NOMO-1 (cell line): Measurements from ENCODE around the gene SEZ6.

Experiments
- DNase-seq, 2 experiments: peaks; one replicate each; lab custom pipeline; 2025; ENCODE audit not compliant: unreplicated experiment in 2 of 2; lab: John Stamatoyannopoulos, UW

SEZ6 gene

GRCh38 chr17:28978356-28978964 is 27.4 kb downstream of the SEZ6 start:
- DNase-seq: no peak

GRCh38 chr17:28977659-28978355 is 28.0 kb downstream of the SEZ6 start:
- no peak for DNase-seq

- DNase-seq: no peak
These were observed 30.2 kb downstream of the SEZ6 start for GRCh38 chr17:28975646-28976045.

- no peak for DNase-seq
These were observed 30.8 kb downstream of the SEZ6 start for GRCh38 chr17:28975031-28975430.

- DNase-seq: no peak
These were observed 31.4 kb downstream of the SEZ6 start for GRCh38 chr17:28974451-28974850.

GRCh38 chr17:28973425-28973824 is 32.4 kb downstream of the SEZ6 start:
- no peak for DNase-seq

GRCh38 chr17:28972437-28972836 is 33.4 kb downstream of the SEZ6 start:
- no peak for DNase-seq

- no peak for DNase-seq
These were observed 35.0 kb downstream of the SEZ6 start for GRCh38 chr17:28970879-28971278.

GRCh38 chr17:28969706-28970393 is 36.0 kb downstream of the SEZ6 start:
- no peak for DNase-seq

- no peak for DNase-seq
These were observed 36.9 kb downstream of the SEZ6 start for GRCh38 chr17:28968914-28969295.

- no peak for DNase-seq
These were observed 37.5 kb downstream of the SEZ6 start for GRCh38 chr17:28968231-28968913.

- peak; percentile 58 to 64 for DNase-seq
These were observed 38.4 kb downstream of the SEZ6 start for GRCh38 chr17:28967221-28968135.

GRCh38 chr17:28963841-28964240 is 42.0 kb downstream of the SEZ6 start:
- DNase-seq: no peak

GRCh38 chr17:28963055-28963611 is 42.7 kb downstream of the SEZ6 start:
- DNase-seq: no peak

- DNase-seq: no peak
These were observed 44.4 kb downstream of the SEZ6 start for GRCh38 chr17:28961391-28961790.

GRCh38 chr17:28960256-28961061 is 45.4 kb downstream of the SEZ6 start:
- DNase-seq: no peak

GRCh38 chr17:28959471-28959871 is 46.4 kb downstream of the SEZ6 start:
- no peak for DNase-seq

GRCh38 chr17:28958820-28959455 is 46.9 kb downstream of the SEZ6 start:
- no peak for DNase-seq

GRCh38 chr17:28957992-28958355 is 47.9 kb downstream of the SEZ6 start:
- no peak for DNase-seq
